Globus pallidus (tissue), 1 donor: ENCODE measurements around the gene KIF9.
"Not testable (repeated sequence)": the region's sequence is repeated elsewhere in the genome, so short reads cannot be mapped to it uniquely, and the experiment has no call there.

Source experiments
- DNase-seq: peaks from one replicate; pipeline ENCODE4 v3.0.0-alpha.2; 2015; ENCODE audit warnings: low spot score

The KIF9 gene

DNA sequence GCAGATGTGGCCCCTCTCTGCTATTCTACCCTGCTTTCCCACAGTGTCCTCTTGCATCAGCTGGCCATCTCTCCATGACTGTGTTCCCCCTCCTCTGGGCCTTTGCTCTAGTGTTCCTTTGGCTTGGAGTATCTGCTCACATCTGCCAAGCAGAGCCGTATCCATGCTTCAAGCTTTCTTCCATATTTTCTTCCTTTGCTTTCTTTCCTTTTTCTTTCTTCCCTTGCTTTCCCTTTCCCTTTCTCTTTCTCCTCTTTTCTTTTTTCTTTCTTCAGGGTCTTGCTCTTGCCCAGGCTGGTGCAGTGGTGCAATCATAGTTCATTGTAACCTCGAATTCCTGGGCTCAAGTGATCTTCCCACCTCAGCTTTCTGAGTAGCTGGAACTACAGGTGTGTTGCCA is 12.7 kb upstream of the KIF9 start:
- no peak for DNase-seq

DNA sequence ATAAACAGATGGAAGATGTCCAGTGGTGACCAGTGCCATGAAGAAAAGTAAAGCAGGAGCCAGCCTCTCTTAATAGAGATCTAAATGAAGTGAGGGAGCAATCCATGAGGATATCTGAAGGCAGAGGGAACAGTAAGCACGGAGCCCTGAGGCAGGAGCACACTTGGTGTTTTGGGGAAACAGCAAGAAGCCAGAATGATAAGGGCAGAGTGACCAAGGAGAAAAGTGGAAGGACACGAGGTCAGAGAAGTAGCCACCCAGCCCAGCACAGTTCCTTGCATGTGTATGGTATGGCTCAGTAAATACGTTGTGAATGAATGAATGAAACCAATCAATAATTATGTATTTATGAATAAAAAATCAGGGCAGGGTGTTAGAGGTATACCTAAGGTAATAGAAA is 11.8 kb upstream of the KIF9 start:
- no peak for DNase-seq

DNA sequence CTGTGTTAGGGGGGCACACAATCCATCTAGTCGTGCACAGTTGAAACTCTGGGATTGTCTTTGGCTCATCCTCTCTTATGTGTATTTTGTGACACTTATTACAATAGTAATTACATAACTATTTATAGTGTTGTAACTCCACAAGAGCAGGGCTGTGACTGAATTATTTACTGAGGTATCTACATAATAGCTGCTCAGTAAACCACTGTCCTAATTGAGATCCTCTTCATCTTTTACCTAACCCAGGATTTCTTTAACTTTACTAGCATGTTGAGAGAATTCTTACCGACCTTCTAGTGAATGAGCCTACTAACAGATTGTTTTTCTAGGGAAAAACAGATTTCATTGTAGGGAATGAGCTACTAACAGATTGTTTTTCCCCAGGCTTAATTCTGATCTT is 11.2 kb upstream of the KIF9 start:
- no peak for DNase-seq

DNA sequence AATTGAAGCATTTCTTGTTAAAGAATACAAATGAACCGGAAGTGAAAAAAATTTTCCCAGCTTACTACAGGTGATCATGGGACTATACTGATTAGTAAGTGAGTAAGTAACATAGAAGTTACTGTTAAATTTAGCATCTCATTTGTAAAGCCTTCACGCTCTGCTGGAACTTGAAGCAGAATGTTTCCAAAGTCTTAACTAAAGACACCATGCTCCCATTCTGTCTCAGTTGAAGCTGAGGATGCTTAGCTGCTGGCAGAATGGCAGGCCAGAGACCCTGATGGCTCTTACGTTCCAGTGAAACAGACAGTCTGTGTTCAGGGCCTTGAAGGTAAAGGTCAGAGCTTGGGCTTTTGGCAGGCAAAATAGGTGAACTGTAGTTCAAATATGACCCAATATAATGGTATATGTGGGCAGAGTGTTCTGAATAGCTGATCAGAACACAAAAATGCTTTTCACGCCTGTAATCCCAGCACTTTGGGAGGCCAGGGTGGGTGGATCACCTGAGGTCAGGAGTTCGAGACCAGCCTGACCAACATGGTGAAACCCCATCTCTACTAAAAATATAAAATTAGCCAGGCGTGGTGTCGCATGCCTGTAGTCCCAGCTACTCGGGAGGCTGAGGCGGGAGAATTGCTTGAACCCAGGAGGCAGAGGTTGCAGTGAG is 9.3 kb upstream of the KIF9 start:
- not testable (repeated sequence) for DNase-seq

DNA sequence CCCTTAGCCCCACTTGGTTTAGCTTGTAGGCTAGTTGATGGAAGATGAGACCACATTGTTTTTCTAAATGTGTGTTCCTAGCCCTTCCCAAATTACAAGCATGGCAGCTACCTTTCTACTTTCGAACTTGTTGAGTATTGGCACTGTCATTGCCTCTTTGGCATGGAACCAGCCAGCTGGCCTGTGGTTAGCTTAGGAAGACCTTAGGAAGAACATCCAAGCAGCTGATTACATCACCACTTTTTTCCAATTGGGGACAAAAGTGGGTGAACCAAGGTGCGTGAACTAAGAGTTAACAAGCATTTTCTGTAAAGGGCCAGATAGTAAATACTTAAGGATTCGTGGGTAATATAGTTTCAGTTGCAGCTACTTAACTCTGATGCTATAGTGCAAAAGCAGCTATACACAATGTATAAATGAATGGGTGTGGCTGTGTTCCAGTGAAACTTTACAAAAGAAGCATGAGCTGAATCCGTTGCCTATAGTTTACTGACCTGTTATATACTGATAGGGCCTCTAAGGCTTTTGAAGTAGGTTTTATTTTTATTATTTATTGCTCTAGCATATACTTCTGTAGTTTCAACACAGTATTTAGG is 8.7 kb upstream of the KIF9 start:
- no peak for DNase-seq

DNA sequence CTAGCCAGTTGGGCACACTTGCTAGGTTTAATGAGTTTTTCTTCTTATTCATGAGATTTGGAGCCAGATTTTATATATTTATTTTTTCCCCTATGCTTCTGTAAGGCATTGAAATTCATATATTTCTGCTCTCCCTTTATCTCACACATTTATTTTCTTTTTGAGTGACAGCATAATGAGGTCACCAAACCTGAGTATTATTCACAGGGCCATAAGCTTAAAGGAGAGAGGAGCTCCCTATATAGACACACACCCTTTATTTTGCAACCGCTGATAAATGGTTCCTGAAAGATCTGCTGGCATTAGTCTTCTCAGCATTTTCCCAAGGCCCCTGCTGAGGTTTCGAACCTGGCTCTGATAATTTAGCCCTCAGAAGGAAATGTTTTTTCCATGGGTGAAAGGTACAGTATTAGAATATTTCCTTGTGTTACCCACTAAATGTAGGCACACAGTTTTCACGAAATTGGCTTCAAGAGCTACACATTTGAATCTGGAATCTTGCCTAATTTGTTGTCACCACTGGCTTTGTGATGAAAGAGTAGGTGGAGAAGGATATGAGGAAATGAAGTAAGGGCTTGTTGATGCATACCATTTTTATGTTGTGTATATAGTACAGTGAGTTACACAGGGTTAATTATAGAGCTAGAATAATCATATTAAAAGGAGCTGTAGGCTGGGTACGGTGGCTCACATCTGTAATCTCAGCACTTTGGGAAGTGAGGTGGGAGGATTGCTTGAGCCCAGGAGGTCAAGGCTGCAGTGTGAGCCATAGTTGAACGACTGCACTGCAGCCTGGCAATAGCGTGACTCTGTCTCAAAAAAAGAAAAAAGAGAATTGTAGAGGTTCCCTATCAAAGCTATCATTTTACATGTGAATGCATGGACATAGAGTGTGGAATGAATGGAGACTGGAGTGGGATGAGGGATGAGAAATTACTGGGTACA is 6.6 kb upstream of the KIF9 start:
- DNase-seq = no peak

DNA sequence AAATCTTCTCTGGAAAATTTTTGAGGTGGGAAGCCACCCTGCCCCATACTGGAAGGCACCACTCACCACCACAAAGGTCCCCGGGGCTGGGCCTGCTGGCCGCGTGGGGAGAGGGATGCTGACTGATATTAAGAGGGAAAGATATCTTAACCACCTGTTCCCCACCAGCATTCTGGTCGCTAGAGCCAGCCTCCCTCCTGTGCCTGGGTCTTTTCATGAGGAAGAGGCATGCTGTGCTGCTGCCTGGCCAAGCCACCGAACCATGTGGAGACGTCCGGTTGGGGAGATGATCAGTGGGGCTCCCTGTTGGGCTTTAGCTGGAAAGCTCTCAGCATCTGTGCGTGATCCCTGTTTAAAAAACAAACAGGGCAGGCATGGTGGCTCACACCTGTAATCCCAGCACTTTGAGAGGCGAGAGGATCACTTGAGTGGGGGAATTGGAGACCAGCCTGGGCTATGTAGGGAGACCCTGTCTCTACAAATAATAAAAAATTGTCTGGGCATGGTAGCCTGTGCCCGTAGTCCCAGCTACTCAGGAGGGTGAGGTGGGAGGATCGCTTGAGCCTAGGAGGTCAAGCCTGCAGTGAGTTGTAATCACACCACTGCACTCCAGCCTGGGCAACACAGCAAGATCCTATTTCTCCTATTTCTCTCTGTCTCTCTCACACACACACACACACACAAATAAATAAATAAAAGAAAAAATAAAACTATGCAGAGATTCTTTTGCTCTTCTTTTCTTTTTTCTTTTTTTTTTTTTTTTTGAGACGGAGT is 1.2 kb upstream of the KIF9 start:
- no peak for DNase-seq

DNA sequence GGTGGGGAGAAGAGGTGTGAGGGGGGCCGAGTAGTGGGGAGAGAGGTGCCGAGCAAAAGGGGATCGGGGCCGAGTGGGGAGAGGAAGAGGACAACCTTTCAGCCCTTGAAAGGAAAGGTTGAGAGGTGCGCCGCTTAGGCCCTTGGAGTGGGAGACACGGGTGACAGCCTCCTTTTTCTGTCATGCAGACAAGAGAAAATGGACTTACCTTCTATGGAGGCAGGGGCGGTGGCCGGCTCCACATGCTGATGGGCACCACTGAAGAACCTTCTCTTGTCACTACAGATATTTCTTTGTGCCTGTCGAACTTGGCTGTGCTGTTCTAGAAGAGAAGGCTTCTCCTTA is 566 bp upstream of the KIF9 start:
- no peak for DNase-seq

DNA sequence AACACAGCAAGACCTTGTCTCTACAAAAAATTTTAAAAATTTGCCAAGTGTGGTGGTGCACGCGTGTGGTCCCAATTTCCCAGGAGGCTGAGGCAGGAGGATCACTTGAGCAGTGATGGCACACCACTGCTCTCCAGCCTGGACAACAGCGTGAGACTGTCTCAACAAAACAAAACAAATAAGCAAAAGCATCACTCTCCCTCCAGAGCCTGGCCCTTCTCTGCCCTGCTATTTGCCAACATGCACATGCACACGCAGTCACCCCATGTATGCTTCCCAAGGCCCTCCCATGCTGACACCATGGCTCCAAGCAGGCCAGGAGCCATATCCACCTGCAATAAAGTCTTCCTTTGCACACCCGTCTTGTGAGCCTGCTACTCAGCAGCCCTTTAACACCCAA is 2.1 kb downstream of the KIF9 start:
- no peak for DNase-seq

DNA sequence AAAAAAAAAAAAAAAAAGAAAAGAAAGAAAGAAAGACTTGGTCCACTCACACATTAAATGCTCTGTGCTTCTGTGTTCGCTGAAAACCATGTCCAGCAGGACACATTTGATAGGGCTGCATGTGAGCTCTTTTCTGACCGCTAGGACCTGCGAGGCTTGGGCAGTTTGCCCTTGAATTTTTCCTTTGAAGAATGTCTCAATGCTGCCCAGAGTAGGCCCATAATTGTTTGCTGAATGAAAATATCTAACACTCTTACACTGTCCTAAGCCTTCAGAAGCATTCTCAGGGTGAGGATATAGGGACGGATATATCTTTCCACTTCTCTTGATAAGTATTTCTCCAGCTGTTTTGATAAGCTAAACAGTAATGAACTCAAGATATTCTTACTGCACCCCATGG is 6.0 kb downstream of the KIF9 start:
- no peak for DNase-seq

DNA sequence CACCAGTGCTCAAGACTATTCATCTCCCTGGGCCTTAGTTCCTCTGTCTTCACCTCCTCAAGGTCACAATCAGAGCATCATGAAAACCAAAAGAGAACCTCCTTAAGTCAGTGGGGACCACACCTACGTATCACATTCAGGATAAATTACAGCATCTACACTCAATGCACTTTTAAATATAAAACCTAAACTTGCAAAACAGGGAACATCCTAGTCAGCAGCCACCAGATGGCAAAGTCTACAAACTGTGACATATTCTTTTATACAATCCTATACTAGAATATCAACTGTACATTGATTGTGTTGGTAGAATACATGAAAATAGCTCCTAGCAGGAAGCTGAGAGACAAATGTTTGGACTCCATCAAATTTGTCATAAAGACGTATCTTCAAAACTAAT is 7.9 kb downstream of the KIF9 start:
- no peak for DNase-seq

DNA sequence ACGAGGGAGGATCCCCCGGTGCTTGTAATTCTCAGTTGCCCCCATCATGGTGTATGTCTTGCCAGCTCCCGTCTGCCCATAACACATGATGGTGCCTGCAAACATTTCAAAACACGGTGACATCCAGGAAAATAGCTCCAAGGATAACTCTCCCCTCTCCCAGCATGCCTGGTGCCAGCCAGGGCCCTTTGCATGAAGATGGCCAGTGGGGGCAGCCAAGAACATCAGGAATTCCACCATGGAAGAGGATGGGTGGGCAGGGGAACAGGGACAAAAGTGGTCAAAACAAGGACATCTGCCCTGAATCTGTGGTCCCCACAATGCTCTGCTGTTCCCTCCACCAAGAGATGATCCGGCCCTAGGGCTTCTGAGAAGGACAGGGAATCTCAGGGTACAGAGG is 9.0 kb downstream of the KIF9 start:
- no peak for DNase-seq

DNA sequence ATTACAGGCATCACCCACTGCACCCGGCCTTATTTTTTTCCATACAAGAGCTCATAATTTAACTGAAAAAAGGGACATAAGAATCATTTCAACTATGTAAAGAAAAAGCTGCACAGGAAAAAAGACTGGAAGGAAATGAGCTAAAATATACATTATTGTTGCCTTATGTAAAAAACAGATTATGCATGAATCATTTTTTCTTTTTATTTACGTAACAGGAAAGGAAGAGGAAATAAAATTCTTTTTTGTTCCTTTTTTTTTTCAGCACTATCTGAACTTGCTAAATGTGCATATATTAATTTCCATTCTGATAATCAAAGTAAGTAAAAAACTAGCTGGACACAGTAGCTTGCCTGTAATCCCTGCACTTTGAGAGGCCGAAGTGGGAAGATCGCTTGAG is 12.1 kb downstream of the KIF9 start:
- no peak for DNase-seq

DNA sequence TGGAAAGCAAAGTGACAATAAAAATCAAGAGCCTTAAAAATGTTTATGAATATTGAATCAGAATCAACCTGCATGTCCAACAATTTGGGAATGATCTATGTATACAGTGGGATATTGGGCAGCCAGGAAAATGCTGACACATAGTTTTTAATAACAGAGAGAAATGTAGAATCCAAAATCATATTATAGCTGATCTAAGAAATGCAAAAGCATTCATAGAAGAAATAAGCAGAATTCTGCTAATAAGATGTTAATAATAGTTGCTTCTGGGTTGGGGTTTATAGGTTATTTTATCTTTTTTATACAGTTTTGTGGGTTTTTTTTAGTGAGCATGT is 15.1 kb downstream of the KIF9 start:
- no peak for DNase-seq

DNA sequence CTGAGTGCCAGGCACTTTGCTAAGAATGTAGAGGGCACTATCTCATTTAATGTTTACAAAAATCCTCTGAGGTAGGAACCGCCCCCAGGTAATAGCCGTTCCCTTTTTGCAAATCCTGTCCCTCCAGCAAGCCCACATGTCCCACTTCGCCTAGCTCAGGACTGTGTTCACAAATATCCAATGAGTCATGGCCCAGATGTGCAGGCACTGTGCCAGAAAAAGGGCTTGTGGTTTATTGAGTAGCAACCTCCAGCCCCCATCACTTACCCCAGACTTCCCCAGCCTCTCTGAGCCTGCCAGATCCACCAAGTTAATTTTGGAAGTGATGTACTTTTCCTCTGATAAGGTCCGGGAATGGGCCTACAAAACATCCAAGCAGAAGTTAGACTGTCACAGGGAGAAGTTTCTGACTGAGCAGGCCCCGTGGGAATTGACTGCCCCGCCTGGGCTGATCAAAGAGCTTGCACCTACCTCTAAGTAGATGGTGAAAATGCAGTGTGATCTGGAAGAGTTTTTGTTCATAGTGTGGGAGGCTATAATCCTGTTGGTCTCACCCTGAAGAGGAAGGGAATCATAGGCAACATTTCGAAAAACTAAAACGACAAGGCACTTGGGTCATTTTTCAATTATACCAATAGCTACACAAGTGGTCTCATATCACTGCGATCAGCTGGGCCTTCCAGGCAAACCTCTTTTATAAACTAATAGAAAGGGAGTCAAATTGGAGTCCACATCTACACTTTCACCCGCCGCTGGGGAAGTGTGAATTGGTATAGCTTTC is 15.7 kb downstream of the KIF9 start:
- DNase-seq = peak; percentile 39

DNA sequence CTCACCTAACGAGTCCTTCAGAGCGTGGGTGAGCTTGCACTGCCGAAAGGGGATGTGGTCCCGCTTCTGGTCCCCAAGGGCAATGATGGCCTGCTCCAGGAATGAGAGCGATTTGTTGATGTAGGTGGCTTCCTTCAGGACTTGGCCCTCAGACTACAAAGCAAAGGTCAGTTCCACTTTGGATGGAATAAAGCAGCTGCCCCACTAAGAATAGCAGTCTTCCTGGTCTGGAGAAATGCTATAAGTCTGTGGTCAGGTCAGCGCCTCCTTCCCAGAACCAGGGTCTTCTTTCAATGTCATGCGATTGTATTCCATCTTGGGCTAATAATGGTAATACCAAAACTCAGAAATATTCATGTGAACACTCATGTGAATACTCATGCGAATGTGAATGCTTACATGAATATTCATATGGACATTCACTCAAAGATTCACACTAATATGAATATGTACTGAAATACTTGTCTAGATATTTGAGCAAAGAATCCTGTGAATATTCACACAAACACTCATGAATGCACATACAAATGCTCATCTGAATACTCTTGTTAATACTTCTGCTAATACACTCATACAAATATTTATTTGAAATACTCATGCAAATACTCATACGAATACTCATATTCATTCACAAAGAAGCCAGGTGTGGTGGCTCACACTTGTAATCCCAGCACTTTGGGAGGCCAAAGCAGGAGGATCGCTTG is 16.7 kb downstream of the KIF9 start:
- no peak for DNase-seq

DNA sequence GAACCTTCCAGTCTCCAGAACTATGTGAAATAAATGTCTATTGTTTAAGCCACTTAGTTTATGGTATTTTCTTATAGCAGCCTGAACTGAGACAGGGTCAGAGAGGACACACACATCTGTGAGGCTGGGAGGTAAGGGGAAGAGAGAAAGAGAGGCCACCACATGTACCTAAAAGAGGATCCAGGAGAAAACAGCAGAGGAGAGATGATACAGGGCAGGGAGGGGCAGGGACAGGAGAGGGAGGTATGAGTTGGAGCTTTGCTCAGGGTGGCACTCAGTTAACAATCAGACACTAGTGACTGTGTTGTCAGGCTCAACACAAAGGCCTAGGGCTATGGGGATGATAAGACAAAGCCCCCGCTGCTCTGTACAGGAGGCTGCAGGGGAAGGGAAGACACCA is 17.6 kb downstream of the KIF9 start:
- no peak for DNase-seq

DNA sequence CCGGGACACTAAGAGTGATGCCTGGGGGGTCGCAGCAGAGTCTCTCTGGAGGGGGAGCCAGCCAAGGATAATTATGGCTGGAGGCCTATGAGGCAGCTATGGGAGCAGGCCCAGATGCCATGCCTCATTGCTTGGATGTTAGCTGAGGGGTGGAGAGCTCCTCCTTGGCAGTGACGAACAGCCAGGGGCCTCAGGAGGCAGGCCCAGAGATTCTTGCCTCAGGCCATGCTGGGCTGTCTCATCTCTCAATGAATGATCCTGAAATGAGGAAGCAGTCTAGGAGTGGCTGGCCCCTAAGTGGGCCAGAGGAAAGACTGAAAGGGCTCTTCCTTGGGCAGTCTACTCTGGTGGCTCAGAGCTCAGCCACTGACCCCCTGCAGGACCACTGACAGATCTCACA is 21.3 kb downstream of the KIF9 start:
- no peak for DNase-seq

DNA sequence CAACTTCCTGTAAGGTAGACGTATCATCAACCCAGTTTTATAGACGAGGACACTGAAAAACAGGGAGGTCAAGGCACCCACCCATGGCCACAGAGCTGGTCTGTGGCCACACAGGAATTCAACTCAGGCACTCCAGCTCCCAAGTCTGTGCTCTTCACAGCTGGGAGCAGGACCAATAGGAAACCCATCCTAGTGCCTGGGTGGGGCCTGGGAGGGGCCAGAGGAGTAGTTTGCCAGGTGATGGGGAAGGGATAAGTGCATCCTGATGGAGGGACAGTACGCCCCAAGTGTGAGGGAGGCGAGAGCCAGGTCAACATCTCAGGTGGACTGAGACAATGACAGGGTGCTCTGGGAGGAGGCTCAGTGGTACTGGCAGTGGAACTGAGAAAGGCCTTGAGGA is 22.0 kb downstream of the KIF9 start:
- no peak for DNase-seq

DNA sequence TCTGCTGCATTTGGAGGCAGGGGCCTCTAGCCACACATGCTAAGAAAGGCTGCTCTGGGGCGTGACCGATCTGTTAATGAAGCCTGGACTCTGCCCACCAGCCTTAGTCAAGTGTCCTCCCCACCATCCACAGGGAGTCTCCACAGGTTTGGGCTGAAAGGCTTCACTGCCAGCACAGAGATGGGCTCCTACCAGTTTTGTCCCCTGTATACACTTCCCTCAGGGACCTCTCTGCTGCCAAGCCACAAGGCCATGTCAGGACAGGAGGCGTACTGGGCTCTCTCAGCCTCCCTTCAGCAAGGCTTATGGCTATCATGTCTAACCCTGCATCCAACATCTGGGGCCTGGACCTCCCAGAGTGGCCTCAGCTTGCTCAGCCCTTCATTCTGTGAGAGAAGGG is 23.5 kb downstream of the KIF9 start:
- DNase-seq = no peak

DNA sequence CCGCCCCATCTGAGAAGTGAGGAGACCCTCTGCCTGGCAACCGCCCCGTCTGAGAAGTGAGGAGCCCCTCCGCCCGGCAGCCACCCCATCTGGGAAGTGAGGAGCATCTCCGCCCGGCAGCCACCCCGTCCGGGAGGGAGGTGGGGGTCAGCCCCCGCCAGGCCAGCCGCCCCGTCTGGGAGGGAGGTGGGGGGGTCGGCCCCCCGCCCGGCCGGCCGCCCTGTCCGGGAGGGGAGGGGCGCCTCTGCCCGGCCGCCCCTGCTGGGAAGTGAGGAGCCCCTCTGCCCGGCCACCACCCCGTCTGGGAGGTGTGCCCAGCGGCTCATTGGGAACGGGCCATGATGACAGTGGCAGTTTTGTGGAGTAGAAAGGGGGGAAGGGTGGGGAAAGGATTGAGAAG is 26.3 kb downstream of the KIF9 start:
- DNase-seq = not testable (repeated sequence)
